T-helper 2 cell treated with Interferon-gamma antibody and Interleukin-4, amounts not matched to agents 5 μg/mL and 100 μg/mL, for 36 hours (primary cell): ENCODE measurements around the gene ARHGAP4.

Source experiments
- DNase-seq: peaks from one replicate; pipeline ENCODE4 v3.0.0; 2021; ENCODE audit warnings: low spot score
- H3K27ac Mint-ChIP-seq: one replicate; pipeline ENCODE4 v1.8.0; 2021; ENCODE audit warnings: mild to moderate bottlenecking, mixed read lengths
- H3K27me3 Mint-ChIP-seq: one replicate; pipeline ENCODE4 v1.8.0; 2021; ENCODE audit warnings: low read depth, mixed read lengths
- H3K36me3 Mint-ChIP-seq: one replicate; pipeline ENCODE4 v1.8.0; 2021; ENCODE audit warnings: low read depth, mixed read lengths
- H3K4me1 Mint-ChIP-seq: one replicate; pipeline ENCODE4 v1.8.0; 2021; ENCODE audit warnings: low read depth, mixed read lengths
- H3K4me3 Mint-ChIP-seq: one replicate; pipeline ENCODE4 v1.8.0; 2022; ENCODE audit warnings: mild to moderate bottlenecking, moderate library complexity, mixed read lengths
- H3K9me3 Mint-ChIP-seq: one replicate; pipeline ENCODE4 v1.8.0; 2021; ENCODE audit warnings: mixed read lengths

ARHGAP4 gene

DNA sequence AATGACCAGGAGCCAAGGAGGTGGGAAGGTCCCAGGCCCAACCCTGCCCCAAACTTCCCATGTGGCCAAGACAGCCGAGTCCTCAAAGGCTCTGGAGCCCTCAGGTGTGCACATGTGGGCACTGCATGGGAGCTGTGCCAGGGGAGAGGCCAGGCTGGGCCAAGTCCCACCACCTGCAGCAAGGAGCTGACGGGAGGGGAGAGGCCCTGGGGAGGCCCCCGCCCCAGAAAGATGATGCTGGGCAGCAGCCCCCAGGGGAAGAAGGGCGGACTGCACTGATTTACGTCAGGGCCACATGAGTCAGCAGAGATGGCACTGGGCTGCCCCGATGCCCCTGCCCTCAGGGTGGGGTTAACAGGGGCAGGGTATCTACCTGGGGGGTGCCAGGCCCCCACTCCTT lies 41.5 kb downstream of the ARHGAP4 start:
- Mint-ChIP-seq H3K27me3 (peaks cover 36% of the 10 kb centered on the region), H3K9me3 (no peaks in the 10 kb centered on the region), H3K4me3 (peak overlapping the region; percentile 61), H3K27ac (no peak overlapping the region), H3K4me1 (peaks cover 1% of the 10 kb centered on the region), H3K36me3 (no peaks in the 10 kb centered on the region)
- no peak for DNase-seq

DNA sequence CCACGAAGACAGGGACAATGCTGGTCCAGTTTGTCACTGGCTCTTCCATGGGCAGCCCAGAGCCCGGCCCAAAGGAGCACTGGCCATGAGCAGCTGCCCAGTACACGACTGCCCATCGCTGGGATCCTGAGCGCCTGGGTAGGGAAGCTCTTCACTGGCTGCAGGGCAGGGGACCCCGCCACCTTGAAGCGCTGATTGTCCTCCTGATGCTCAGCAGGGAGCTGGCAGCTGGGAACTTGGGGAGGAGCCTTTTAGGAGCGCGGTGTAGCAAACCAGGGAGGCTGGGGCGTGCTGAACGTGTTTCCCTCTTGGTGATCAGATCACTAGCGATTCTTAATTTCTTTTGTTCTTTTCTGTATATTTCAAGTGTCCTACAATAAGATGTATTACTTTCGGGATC lies 41.9 kb downstream of the ARHGAP4 start:
- H3K36me3 Mint-ChIP-seq: no peaks in the 10 kb centered on the region
- H3K4me1 Mint-ChIP-seq: peaks cover 5% of the 10 kb centered on the region
- no peak overlapping the region for H3K27ac Mint-ChIP-seq
- H3K9me3 Mint-ChIP-seq: no peaks in the 10 kb centered on the region
- peaks cover 33% of the 10 kb centered on the region for H3K27me3 Mint-ChIP-seq
- no peak for DNase-seq
- no peak overlapping the region for H3K4me3 Mint-ChIP-seq

DNA sequence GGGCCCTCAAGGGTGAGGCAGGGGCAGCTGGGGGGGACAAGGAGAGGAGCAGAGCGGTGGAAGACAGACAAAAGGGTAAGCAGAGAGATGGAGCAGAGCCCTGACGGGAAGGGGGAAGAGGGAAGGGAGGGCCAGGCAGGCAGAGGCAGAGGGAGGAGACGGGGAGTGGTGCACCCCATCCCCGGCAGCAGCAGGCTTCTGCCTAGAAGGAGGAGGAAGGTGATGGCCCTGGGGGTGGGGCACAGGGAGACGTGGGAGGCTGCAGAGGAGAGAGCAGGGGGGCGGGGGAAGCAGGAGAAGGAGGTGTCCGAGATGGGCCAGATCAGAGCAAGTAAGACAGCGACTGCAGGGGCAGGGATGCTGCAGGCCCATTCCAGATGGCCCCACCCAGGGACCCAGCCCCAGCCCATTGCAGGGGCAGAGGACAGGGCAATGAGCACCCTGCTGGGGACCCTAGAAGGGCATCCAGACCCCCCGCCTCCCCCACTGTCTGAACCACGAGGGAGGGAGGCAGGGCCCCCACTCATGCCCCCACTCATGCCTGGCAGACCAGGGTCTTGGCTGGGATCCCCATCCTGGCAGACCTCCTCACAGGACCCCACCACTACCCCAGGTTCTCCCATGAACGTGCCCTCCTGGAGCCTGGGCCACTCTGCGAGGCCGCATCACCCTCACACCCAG lies 42.8 kb downstream of the ARHGAP4 start:
- Mint-ChIP-seq H3K27me3 (peaks cover 30% of the 10 kb centered on the region), H3K36me3 (no peaks in the 10 kb centered on the region), H3K9me3 (no peaks in the 10 kb centered on the region), H3K27ac (no peak overlapping the region), H3K4me1 (peaks cover 11% of the 10 kb centered on the region), H3K4me3 (no peak overlapping the region)
- no peak for DNase-seq

GRCh38 chrX:153882557-153882956 lies 43.5 kb downstream of the ARHGAP4 start:
- Mint-ChIP-seq H3K4me1 (peaks cover 17% of the 10 kb centered on the region), H3K27ac (no peak overlapping the region), H3K27me3 (peaks cover 29% of the 10 kb centered on the region), H3K9me3 (no peaks in the 10 kb centered on the region), H3K4me3 (no peak overlapping the region), H3K36me3 (no peaks in the 10 kb centered on the region)
- no peak for DNase-seq

DNA sequence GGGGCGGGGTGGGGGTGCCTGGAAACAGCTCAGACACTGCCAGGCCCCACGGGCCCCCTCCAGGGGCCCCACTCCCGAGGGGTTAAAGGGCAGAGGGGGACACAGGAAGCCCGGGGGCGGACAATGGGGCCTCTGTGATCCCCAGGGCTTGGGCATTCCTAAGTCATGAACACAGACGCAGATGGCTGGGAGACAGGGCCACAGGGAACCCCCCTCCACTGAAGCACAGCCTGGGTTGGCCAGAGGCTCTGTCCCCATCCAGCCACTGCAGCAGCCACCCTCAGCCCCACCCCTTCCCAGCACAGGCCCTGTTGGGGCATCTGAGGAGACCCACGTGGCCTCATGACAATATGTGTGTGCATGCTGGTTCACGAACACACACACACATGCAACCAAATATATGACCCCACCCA lies 44.0 kb downstream of the ARHGAP4 start:
- H3K27me3 Mint-ChIP-seq: peaks cover 27% of the 10 kb centered on the region
- H3K27ac Mint-ChIP-seq: no peak overlapping the region
- DNase-seq: no peak
- H3K36me3 Mint-ChIP-seq: no peaks in the 10 kb centered on the region
- no peaks in the 10 kb centered on the region for H3K9me3 Mint-ChIP-seq
- peaks cover 17% of the 10 kb centered on the region for H3K4me1 Mint-ChIP-seq
- no peak overlapping the region for H3K4me3 Mint-ChIP-seq

DNA sequence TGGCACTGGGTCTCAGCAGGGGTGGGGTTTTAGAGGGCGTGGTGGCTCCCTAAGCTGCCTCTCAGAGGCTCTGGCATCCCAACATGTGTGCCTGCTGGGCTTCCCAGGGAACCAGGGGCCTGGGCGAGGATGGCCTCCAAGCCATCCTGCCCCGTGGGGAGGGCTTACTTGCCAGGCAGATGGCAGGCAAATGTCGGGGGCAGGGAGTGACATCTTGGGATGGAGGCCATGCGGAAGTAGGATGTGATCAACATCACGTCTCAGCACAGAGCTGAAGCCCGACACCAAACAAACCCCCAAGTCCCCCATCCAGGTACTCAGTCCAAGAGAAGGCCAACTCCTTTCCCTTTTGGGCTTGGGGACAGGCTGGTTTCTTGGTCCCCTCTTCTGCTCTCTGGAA lies 44.8 kb downstream of the ARHGAP4 start:
- Mint-ChIP-seq H3K9me3 (no peaks in the 10 kb centered on the region), H3K4me1 (peaks cover 17% of the 10 kb centered on the region), H3K4me3 (no peak overlapping the region), H3K27me3 (peaks cover 26% of the 10 kb centered on the region), H3K36me3 (no peaks in the 10 kb centered on the region), H3K27ac (no peak overlapping the region)
- DNase-seq: no peak

GRCh38 chrX:153880440-153880815 lies 45.6 kb downstream of the ARHGAP4 start:
- H3K27me3 Mint-ChIP-seq: peaks cover 28% of the 10 kb centered on the region
- peaks cover 17% of the 10 kb centered on the region for H3K4me1 Mint-ChIP-seq
- H3K9me3 Mint-ChIP-seq: no peaks in the 10 kb centered on the region
- DNase-seq: no peak
- H3K36me3 Mint-ChIP-seq: no peaks in the 10 kb centered on the region
- H3K27ac Mint-ChIP-seq: no peak overlapping the region
- H3K4me3 Mint-ChIP-seq: no peak overlapping the region

- peaks cover 24% of the 10 kb centered on the region for H3K27me3 Mint-ChIP-seq
- no peak for DNase-seq
- H3K9me3 Mint-ChIP-seq: no peaks in the 10 kb centered on the region
- no peaks in the 10 kb centered on the region for H3K36me3 Mint-ChIP-seq
- peaks cover 16% of the 10 kb centered on the region for H3K4me1 Mint-ChIP-seq
- H3K27ac Mint-ChIP-seq: no peak overlapping the region
- no peak overlapping the region for H3K4me3 Mint-ChIP-seq
Observed at GRCh38 chrX:153879741-153880439, 46.2 kb downstream of the ARHGAP4 start.

DNA sequence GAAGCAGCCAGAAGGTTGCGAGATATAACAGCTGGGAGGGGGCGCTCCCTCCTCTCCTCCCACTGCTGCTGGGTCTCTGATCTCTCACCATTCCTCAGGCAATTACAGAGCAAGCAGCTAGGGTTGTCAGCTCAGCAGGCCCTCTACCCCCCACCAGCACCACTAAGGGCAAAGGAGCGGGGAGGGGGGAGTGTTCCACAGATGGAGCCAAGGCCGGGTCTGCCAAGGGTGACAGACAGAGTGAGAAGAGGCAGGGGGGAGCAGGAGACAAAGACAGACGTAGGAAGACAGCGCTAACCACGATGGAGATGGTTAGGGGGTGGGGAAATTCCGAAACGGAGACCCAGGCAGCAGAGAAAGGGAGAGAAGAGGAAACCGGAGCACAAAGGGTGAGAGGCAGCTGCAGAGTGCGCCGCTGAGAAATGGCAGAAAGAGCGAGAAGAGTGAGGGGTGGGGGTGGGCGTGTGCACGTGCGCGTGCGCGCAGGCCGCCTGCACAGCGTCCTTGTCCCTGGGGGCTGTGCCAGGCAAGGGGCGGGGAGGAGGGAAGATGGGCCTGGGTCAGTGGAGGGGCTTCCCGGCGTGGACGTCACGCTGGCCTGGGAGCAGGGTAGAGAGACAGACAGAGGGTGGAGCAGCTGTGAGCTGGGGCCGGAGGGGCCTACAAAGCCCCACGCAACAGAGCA lies 47.0 kb downstream of the ARHGAP4 start:
- H3K4me1 Mint-ChIP-seq: peaks cover 16% of the 10 kb centered on the region
- DNase-seq: peak; percentile 20
- no peak overlapping the region for H3K27ac Mint-ChIP-seq
- H3K27me3 Mint-ChIP-seq: peaks cover 20% of the 10 kb centered on the region
- H3K9me3 Mint-ChIP-seq: no peaks in the 10 kb centered on the region
- H3K36me3 Mint-ChIP-seq: no peaks in the 10 kb centered on the region
- peak overlapping the region; percentile 48 for H3K4me3 Mint-ChIP-seq

GRCh38 chrX:153878345-153878744 lies 47.7 kb downstream of the ARHGAP4 start:
- no peak for DNase-seq
- H3K27ac Mint-ChIP-seq: no peak overlapping the region
- no peaks in the 10 kb centered on the region for H3K9me3 Mint-ChIP-seq
- H3K36me3 Mint-ChIP-seq: no peaks in the 10 kb centered on the region
- H3K27me3 Mint-ChIP-seq: peaks cover 19% of the 10 kb centered on the region
- no peak overlapping the region for H3K4me3 Mint-ChIP-seq
- peaks cover 16% of the 10 kb centered on the region for H3K4me1 Mint-ChIP-seq

- no peak for DNase-seq
- no peaks in the 10 kb centered on the region for H3K9me3 Mint-ChIP-seq
- no peak overlapping the region for H3K4me3 Mint-ChIP-seq
- peaks cover 16% of the 10 kb centered on the region for H3K4me1 Mint-ChIP-seq
- H3K27me3 Mint-ChIP-seq: peaks cover 19% of the 10 kb centered on the region
- no peak overlapping the region for H3K27ac Mint-ChIP-seq
- H3K36me3 Mint-ChIP-seq: no peaks in the 10 kb centered on the region
Observed at GRCh38 chrX:153877571-153878261, 48.3 kb downstream of the ARHGAP4 start.

- Mint-ChIP-seq H3K9me3 (no peaks in the 10 kb centered on the region), H3K36me3 (no peaks in the 10 kb centered on the region), H3K4me3 (no peak overlapping the region), H3K27ac (no peak overlapping the region), H3K4me1 (peaks cover 16% of the 10 kb centered on the region), H3K27me3 (peaks cover 17% of the 10 kb centered on the region)
- no peak for DNase-seq
Observed at GRCh38 chrX:153876112-153876491, 50.0 kb downstream of the ARHGAP4 start.

DNA sequence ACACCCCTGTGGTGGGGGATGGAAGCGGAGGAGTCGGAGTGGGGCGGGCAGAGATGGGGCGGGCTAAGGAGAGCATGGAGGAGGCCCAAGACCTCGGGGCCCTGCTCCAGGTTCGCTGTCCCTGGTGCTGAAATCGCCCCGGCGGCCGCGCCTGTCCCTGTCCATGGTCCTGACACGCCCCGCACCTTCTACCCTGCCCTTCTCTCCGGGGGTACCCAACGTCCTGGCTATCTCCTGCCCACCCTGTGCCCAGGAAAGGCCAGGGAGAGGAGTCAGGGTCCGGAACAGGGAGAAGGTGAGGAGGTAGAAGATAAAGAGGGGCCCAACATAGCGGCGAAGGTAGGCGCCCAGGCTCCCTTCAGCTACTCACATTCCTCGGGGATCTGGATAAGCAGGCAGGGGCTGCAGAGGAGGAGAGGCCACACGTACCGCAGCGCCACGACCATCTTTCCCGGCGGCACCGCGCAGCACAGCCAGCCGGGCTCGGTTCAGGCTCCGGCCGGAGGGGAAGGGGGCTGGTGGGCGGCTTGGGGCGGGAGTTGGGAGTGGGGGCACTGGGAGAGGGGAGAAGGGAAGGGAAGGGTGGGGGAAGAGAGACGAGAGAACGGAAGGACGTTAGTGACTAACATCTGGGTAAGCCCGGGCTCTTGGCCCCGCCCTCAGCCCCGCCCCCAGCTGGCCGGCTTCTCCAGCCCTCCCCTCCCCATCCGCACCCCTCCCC lies 50.5 kb downstream of the ARHGAP4 start:
- Mint-ChIP-seq H3K27me3 (peaks cover 15% of the 10 kb centered on the region), H3K27ac (no peak overlapping the region)

More for the DNA sequence above, 50.5 kb downstream of the ARHGAP4 start:
- Mint-ChIP-seq H3K4me1 (peaks cover 16% of the 10 kb centered on the region), H3K36me3 (no peaks in the 10 kb centered on the region), H3K4me3 (no peak overlapping the region), H3K9me3 (no peaks in the 10 kb centered on the region)
- DNase-seq: peak; percentile 48
